ENCODE data around the gene SLC35B1.

The SLC35B1 gene

GRCh38 chr17:49707608-49708514, at the start of gene SLC35B1:
SLC35B1 (minus strand) TSS chr17:49707964; CDS start chr17:49707833, 131 bp downstream.
- DNase-seq (ENCODE audit: low read depth) = peak; percentile 97

- DNase-seq (ENCODE audit: low read depth) = no peak
These were observed 49.5 kb upstream of the SLC35B1 start for GRCh38 chr17:49757151-49757777.

GRCh38 chr17:49756323-49757150, 48.8 kb upstream of the SLC35B1 start:
- no peak for DNase-seq (ENCODE audit: low read depth)

GRCh38 chr17:49755663-49756283, 48.0 kb upstream of the SLC35B1 start:
- no peak for DNase-seq (ENCODE audit: low read depth)

- no peak for DNase-seq (ENCODE audit: low read depth)
These were observed 46.2 kb upstream of the SLC35B1 start for GRCh38 chr17:49753959-49754391.

- DNase-seq (ENCODE audit: low read depth) = no peak
These were observed 44.7 kb upstream of the SLC35B1 start for GRCh38 chr17:49752508-49752907.

- DNase-seq (ENCODE audit: low read depth) = no peak
These were observed 42.0 kb upstream of the SLC35B1 start for GRCh38 chr17:49749730-49750129.

GRCh38 chr17:49748791-49749190, 41.0 kb upstream of the SLC35B1 start:
- DNase-seq (ENCODE audit: low read depth) = peak; percentile 7

- DNase-seq (ENCODE audit: low read depth) = no peak
These were observed 40.5 kb upstream of the SLC35B1 start for GRCh38 chr17:49748223-49748622.

GRCh38 chr17:49747632-49748031, 39.9 kb upstream of the SLC35B1 start:
- no peak for DNase-seq (ENCODE audit: low read depth)

- DNase-seq (ENCODE audit: low read depth) = no peak
These were observed 39.2 kb upstream of the SLC35B1 start for GRCh38 chr17:49746791-49747490.

GRCh38 chr17:49745175-49746139, 37.7 kb upstream of the SLC35B1 start:
- no peak for DNase-seq (ENCODE audit: low read depth)

GRCh38 chr17:49742166-49742638, 34.4 kb upstream of the SLC35B1 start:
- DNase-seq (ENCODE audit: low read depth) = no peak

GRCh38 chr17:49741692-49742076, 33.9 kb upstream of the SLC35B1 start:
- DNase-seq (ENCODE audit: low read depth) = no peak

- no peak for DNase-seq (ENCODE audit: low read depth)
These were observed 33.4 kb upstream of the SLC35B1 start for GRCh38 chr17:49741009-49741691.

- peak; percentile 79 for DNase-seq (ENCODE audit: low read depth)
These were observed 32.0 kb upstream of the SLC35B1 start for GRCh38 chr17:49739641-49740271.

- no peak for DNase-seq (ENCODE audit: low read depth)
These were observed 30.8 kb upstream of the SLC35B1 start for GRCh38 chr17:49738456-49739163.

All from stimulated activated CD4-positive, alpha-beta T cell treated with anti-CD3 and anti-CD28 coated beads, Interleukin-2, amount 100 ng/mL, for 4 hours (primary cell).